ENCODE data around the gene SAA1. TPM values are rescaled to one million over a fixed set of nuclear protein-coding genes. Genes with fewer than 3 reads are reported as not detected.

SAA1 gene
- total RNA-seq, 1 donor from 2014 or later, result 5,251 TPM

GRCh38 chr11:18308242-18308641 lies 42.2 kb downstream of the SAA1 start:
- DNase-seq (ENCODE audit: low spot score), result no peak

GRCh38 chr11:18309691-18310090 lies 43.6 kb downstream of the SAA1 start:
- DNase-seq (ENCODE audit: low spot score), result no peak

- no peak for DNase-seq (ENCODE audit: low spot score)
Measured at GRCh38 chr11:18310800-18311340, 44.8 kb downstream of the SAA1 start.

- DNase-seq (ENCODE audit: low spot score), result no peak
Measured at GRCh38 chr11:18312012-18312411, 45.9 kb downstream of the SAA1 start.

GRCh38 chr11:18312663-18313420 lies 46.8 kb downstream of the SAA1 start:
- no peak for DNase-seq (ENCODE audit: low spot score)

GRCh38 chr11:18313965-18314763 lies 48.1 kb downstream of the SAA1 start:
- no peak for DNase-seq (ENCODE audit: low spot score)

GRCh38 chr11:18314784-18315523 lies 48.9 kb downstream of the SAA1 start:
- no peak for DNase-seq (ENCODE audit: low spot score)

- no peak for DNase-seq (ENCODE audit: low spot score)
Measured at GRCh38 chr11:18315893-18316292, 49.8 kb downstream of the SAA1 start.

- DNase-seq (ENCODE audit: low spot score), result no peak
Measured at GRCh38 chr11:18317551-18317950, 51.5 kb downstream of the SAA1 start.

Other genes with a start within 250 kb of the SAA1 start
- gene TPH1, start 220.0 kb upstream of the SAA1 start, total RNA-seq, result 0.55 TPM
- 9.4 TPM for gene SAAL1, start 160.2 kb upstream of the SAA1 start, total RNA-seq
- gene MRGPRX3, start 133.7 kb upstream of the SAA1 start, total RNA-seq, result not detected
- not detected for gene MRGPRX4, start 93.4 kb upstream of the SAA1 start, total RNA-seq
- 4.1 TPM for gene SAA4, start 29.5 kb upstream of the SAA1 start, total RNA-seq
- 700 TPM for gene SAA2, start 17.6 kb upstream of the SAA1 start, total RNA-seq
- gene HPS5, start 55.9 kb downstream of the SAA1 start, total RNA-seq, result 26.4 TPM
- gene GTF2H1, start 56.3 kb downstream of the SAA1 start, total RNA-seq, result 43.5 TPM
- gene LDHA, start 128.3 kb downstream of the SAA1 start, total RNA-seq, result 957 TPM
- gene LDHC, start 146.1 kb downstream of the SAA1 start, total RNA-seq, result not detected
- not detected for gene LDHAL6A, start 189.6 kb downstream of the SAA1 start, total RNA-seq

All from mesenteric fat pad (tissue), 1 donor.